GM18502 (cell line): Measurements from ENCODE around the gene HDGFL2.

Experiments
- ATAC-seq: cut with Tn5 transposase; IDR thresholded peaks from one replicate; pipeline ENCODE4 v1.9.1; 2021; ENCODE audit warnings: mild to moderate bottlenecking; ENCODE audit not compliant: unreplicated experiment, poor library complexity

HDGFL2 gene

DNA sequence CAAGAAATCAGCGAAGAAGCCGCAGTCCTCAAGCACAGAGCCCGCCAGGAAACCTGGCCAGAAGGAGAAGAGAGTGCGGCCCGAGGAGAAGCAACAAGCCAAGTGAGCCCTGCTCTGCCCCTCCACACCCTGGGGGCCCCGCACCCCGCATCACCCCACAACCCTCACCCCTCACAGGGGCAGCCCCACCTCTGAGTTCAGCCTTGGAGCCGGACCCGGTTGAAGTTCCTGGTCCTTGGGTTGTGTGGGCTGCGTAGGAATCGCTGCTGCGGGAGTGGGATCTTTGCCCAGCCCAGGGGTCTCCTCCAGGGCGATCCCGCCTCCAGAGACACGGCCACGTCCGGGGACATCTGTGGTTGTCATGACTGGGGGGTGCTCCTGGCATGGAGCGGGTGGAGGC, 24.2 kb downstream of the HDGFL2 start:
- no peak for ATAC-seq

DNA sequence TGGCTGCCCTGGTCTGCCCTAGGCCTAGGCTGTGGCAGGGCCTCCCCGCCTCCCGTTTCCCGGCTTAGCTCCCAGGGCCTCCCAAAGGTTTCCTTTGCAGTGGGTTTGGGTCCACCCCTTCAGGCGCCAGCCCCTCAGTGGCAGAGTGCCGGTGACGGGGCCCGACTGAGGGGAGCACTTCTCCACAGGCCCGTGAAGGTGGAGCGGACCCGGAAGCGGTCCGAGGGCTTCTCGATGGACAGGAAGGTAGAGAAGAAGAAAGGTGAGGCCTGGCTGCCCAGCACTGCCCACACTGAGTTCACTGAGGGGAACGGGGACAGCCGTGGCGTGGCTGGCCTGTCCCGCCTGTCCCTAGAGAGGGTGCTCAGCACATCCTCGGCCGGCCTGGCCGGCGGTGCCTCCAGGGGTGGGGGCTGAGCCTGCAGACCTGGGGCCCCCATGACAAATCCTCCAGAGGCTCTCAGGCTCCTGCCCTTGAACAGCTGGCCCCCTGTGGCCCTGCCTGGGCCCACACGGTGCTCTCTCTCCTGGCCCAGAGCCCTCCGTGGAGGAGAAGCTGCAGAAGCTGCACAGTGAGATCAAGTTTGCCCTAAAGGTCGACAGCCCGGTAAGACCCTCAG, 25.8 kb downstream of the HDGFL2 start:
- ATAC-seq: no peak

DNA sequence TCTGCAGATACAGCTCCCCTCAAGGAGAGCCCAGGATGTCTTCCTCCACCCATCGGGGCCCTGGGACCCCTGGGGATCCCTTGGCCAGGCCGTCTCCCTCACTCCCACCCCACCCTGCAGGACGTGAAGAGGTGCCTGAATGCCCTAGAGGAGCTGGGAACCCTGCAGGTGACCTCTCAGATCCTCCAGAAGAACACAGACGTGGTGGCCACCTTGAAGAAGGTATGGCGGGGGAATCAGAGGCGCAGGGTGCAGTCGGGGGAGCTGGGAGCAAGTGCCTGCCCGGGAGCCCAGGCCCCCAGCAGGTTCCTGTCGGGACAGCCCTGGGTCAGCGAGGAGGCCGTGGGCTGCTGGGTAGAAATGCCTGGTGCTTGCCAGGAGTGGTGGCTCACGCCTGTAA, 26.6 kb downstream of the HDGFL2 start:
- no peak for ATAC-seq

DNA sequence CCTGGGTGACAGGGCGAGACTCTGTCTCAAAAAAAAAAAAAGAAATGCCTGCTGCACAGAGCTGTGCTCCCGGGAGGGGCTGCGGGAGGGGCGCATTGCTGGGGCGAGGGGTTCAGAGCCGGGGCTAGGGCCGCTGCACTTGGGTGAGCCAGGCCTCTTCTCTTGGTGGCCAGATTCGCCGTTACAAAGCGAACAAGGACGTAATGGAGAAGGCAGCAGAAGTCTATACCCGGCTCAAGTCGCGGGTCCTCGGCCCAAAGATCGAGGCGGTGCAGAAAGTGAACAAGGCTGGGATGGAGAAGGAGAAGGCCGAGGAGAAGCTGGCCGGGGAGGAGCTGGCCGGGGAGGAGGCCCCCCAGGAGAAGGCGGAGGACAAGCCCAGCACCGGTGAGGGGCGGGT, 27.2 kb downstream of the HDGFL2 start:
- ATAC-seq: no peak

DNA sequence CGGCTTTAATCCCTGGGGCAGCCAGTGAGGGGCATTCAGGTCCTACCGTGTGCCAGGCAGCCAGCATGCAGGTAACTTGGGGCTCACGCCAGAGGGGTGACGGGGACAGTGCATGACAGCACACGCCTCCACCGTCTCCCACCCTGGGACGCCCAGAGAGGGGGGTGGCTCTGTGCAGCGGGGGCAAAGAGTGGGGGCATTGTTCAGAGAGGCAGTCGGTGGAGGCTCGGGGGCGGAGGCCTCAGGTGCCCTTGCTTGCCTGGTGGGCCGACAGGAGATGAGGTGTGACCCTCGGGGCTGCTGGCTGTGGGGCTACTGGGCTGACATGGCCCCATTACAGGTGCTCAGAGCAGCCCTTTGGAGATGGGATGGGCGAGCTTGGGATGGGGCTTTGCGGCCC, 27.8 kb downstream of the HDGFL2 start:
- no peak for ATAC-seq

DNA sequence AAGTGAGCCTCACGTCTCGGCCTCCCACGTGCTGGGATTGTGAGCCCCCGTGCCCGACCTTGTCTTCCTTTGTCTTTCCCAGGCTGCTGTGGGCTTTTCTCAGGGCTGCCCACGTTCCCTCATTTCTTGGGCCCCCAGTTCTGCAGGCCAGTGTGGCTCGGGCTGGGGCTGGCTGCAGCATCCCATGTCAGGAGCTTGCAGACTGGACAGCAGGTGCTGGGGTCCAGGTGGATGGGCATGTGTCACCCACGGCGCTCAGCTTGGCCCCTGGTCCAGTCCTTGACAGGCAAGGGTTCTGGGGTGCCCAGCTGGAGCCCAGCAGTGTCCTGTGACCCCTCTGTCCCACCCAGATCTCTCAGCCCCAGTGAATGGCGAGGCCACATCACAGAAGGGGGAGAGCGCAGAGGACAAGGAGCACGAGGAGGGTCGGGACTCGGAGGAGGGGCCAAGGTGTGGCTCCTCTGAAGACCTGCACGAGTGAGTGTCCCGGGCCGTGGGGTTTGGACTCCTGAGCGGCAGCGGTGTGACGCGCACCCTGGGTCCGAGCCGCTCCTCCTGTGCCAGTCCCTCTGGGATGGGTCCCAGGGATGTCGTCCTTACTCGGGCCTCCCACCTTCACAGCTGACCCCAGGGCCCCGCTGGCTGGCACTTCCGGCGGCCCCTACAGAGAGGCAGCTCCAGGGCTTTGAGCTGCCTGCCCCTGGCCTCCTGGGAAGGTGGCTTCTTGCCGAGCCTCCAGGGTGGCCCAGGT, 28.9 kb downstream of the HDGFL2 start:
- ATAC-seq: no peak

DNA sequence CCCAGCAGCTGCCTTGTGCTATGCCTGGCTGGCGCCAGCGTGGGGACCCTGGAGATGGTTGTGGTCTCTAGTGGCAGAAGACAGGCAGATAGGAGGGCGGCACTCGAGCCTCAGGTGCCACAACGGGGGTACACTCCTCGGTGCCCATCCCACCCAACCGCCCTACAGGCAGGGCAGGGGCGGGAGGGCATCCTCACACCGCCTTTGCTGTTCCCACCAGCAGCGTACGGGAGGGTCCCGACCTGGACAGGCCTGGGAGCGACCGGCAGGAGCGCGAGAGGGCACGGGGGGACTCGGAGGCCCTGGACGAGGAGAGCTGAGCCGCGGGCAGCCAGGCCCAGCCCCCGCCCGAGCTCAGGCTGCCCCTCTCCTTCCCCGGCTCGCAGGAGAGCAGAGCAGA, 29.6 kb downstream of the HDGFL2 start:
- no peak for ATAC-seq

DNA sequence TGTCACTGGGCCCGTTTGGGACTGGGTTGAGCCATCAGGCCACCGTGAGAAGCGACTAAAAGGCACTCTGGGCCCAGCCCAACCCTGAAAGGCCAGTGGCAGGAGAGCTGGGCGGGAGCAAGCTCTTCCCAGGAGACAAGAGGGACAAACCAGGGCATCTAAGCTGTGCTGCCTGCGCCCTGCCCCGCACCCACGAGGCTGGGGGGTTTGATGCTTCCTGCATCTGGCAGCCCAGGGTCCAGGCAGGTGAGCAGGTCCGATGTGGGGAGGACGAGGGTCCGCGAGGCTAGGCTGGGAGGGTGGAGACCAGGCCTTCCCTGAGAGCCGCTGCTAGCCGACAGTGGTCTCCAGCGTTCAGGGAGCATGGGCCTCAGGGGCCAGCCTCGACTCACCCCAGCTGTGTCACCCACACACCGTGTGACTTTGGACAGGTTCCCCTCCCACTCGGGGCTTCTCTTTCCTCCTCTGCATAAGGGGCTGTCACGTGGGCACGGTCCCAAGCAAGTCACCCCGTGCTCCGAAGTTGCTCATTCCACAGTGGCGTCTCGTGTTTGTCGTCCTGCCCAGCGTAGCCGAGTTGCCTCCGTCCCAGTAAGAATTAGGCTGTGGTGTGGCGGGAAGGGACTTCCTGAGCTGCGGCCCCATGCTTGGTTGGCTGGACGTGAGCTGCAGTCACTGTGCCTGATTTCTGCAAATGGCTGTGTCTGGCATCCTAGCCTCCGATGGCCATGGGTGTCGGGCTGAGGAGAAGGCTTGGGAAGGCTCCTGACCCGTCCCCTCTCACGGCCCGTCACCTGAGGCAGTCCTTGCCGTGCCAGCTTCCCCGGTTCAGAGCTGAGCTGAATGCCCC, 30.4 kb downstream of the HDGFL2 start:
- ATAC-seq: no peak

DNA sequence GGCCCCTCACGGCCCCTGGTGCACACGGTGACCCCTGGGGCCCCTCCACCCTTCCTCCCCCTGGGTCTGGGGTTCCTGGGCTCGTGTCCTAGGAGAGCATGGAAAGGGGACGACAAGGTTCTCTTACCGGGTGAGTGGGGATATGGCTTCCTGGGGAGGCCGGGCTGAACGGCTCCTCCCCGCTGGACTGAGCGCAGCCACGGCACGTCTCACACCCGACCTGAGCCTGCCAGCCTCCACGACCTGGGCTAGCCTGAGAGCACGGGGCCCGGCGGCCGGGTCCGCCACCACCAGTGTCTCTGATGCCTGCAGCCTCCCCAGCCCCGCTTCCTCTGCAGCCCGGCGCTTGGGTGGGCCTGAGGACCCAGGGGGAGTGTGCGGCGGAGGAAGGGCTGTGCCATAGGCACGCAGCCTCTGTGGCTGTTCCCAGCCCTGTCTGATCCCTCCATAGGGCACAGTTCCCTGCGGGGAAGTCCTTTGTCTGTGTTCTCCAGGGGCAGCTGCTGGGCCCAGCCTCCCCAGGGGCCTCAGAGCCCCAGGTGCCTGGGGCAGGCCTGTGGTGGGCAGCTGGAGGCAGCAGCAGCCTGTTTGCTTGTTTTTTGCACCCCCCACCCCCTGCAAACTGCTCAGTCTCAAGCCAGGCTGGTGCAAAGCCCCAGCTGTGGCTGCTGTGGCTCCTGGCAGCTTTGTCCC, 31.2 kb downstream of the HDGFL2 start:
- ATAC-seq: no peak

DNA sequence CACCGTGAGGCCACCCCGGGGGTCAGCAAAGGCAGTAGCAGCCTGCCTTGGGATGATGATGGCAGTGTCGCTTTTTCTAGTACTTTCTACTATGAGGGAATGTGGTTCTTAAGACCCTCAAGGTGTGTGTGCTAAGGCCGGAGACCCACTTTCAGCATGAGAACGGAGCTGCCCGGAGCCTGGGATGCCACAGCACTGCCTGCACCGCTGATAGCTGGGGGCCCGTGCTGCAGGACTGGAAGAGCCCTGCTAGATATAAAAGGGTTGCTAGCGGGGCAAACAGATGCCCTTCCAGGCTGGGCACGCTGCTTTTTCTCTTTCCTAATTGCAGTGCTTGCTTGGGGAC, 31.7 kb downstream of the HDGFL2 start:
- ATAC-seq: no peak

DNA sequence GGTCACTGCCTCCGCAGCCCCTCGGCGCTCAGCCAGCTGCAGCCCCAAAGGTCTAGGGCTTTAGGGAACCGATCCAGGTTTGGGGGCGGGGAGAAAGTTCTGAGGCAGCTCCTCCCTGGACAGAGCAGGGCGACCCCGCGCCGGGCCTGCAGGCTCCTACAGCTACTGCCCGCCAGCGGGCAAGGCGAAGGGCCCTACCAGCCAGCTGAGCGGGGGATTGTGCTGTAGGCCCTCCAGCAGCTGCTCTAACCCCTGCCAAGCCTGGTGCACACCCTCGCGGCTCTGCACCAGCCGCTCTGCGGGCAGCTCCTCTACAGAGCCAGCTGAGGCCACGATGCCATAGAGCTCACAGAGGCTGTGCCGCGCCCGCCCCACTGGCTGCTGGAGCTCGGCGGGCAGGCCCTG, 32.2 kb downstream of the HDGFL2 start:
- ATAC-seq: no peak

DNA sequence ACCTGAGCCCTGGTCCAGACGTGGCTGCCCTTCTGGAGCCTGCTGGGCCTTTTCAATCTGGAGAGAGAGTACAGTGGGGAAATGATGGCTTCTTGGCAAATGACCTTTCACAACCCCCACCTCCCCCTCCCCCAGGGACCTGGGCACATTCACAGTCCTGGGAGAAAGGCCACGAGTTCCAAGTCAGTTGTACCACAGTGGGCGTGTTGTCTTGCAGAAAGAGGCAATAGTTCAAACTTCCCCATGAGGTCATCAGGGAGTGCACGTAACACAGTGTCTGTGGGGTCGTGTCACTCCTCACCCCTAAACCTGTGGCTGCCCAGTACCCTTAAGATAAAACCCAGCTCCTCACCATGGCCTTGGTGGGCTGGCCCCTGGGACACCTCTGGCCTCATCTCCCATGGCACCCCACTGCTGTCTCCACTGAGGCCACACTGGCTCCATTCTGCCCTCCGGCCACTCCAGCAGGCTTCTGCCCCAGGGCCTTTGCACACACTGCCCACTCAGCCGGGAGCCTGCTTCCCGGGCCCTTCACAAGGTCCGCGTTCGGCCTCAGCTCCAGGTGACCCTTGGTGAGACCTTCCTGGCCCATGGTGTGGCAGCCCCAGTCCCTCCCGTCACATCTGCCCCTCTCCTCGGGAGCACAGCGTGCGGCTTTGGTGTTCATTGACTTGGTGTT, 32.9 kb downstream of the HDGFL2 start:
- no peak for ATAC-seq

DNA sequence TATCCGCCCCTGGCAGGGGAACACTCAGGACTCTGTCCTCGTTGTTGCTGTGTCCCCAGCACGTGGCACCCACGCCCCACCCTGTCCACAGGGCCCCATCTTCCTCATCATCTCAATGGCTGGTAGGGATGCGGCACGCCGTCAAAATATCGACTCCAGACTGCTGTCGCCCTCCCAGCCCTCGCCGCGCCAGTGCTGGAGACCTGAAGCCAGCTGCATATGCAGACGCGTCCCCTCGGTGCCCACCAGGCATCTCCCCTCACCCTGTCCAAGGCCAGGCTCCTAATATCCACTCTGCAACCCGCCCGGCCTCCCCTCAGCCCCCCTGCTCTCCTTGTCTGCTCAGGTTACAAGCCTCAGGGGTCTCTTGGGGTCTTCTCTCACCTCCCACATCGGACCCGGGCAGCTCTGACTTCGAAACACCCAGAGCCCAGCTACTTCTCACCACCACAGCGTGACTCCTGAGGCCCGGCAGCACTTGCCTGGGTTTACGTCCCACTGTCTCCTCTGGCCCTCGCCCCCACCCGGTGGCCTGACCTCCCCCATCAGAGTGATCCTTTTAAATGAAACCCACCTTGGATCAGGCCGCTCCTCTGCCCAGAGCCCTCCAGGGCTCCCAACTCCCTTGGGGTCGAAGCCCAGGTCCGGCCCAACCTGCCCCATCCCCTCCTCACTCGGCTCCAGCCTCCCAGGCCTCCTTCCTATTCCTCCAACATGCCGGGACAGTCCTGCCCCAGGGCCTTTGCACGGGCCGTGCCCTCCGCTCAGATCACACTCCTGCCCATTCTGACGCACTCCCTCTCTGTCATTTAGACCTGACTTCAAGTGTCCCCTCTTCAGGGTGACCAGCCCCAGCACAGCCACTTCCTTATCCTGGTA, 33.7 kb downstream of the HDGFL2 start:
- ATAC-seq: no peak

DNA sequence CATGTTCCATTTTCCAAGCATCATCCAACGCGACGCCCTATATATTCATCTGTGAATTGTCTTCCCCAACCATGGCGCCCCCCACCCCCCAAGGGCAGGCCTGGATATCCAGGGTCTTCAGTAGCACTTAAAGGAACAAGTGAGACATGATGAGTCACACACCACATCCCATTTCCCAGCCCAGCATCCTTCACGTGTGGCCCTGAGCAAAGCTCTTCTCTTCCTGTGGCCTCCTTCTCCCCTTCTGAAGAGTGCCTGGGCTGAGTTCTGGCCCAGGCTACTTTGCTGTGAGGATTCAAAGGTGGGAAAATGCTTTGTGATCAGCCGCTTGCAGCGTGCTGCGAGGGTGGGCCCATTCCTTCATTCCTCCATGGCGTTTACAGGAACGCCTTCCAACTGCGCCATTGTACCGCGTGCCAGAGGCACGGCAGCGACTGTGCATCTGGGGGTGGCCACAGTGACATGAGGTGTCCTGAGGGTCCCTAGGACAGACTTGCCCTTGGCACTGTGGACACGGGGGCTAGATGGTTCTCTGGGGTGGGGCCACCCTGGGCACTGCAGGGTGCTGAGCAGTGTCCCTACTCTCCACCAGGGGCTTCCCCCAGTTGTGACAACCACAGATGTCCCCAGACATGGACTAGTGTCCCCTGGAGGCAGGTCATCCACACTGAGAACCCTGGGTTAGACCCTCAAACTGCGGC, 34.5 kb downstream of the HDGFL2 start:
- no peak for ATAC-seq

DNA sequence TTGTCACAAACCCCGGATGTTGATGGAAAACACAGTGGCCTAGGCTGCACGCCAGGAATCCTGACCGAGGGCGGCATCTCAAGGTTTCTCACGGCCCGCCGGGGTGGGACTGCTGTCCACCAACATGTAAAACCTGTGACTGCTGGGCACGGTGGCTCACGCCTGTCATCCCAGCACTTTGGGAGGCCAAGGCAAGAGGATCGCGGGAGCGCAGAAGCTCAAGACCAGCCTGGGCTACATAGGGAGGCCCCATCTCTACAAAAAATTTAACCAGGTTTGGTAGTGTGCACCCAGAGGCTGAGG, 35.0 kb downstream of the HDGFL2 start:
- no peak for ATAC-seq

DNA sequence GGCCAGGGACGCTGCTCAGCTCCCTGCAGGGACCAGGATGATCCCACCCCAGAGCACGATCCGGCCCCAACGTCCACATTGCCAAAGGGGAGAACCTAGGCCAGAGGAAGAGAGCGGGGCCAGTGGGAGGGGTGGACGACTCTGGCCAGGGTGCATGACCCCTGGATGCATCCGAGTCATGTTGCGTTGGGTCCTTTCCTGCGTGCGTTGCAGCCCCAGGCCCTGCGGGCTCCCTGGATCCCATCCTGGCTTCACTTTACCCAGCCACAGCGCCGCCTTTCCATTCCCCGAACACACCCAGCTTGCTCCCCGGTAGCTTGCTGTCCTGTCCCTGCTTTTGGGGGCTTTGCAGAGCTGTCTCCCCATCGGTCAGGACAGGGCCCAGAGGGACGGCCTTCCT, 35.7 kb downstream of the HDGFL2 start:
- no peak for ATAC-seq

DNA sequence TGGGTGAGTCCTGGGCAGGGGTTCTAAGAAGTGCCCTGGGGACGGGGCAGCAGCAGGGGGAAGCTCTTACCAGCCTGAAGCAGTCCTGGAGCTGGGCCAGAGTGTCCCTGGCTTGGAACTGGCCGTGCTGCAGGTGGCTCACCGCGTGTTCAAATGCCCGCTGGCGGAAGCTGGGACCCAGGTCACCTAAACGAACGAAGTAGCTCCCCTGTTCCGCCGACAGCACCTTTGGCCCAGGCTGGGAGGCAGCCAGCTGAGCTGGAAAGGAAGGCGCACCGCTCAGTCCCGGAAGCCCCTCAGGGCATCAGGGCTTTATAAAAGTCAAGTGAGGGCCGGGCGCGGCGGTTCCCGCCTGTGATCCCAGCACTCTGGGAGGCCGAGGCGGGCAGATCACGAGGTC, 36.6 kb downstream of the HDGFL2 start:
- no peak for ATAC-seq

DNA sequence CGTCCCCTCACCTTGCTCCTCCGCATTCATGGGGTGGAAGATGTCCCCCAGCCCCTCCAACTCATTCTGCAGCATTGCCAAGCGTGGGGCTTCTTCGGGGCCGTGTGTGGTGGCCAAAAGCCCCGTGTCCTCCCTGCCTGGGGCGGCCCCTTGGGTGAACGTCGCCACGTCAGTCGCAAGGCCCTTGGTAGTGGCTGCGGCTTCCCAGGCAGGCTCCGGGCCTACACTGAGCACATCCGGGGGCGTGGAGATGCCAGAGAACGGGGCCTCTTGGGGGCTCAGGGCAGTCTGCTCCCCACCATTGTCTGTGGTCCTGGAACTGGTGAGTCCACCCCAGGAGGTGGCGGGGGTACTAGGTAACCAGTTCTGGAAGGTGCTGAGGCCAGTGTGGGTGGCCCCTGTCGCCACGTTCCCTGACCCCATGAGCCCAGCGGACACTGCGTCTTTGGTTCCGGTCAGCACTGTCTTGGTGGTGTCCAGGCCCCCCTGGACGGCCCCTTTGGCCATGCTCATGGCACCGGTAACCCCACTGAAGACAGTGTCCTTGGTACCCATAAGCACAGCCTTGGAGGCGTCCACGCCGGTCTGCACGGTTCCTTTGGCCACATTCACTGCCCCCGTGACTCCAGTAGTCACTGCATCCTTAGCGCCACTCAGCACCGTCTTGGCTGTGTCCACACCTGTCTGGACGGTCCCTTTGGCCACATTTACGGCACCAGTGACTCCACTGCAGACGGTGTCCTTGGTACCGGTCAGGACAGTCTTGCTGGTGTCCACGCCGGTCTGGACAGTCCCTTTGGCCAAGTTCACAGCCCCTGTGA, 38.5 kb downstream of the HDGFL2 start:
- ATAC-seq: no peak
